Measurements from ENCODE around the gene AMBRA1.
"Not testable (repeated sequence)": the region's sequence is repeated elsewhere in the genome, so short reads cannot be mapped to it uniquely, and the experiment has no call there.

The AMBRA1 gene

GRCh38 chr11:46533396-46534100 lies 60.3 kb downstream of the AMBRA1 start:
- no peak for DNase-seq

DNA sequence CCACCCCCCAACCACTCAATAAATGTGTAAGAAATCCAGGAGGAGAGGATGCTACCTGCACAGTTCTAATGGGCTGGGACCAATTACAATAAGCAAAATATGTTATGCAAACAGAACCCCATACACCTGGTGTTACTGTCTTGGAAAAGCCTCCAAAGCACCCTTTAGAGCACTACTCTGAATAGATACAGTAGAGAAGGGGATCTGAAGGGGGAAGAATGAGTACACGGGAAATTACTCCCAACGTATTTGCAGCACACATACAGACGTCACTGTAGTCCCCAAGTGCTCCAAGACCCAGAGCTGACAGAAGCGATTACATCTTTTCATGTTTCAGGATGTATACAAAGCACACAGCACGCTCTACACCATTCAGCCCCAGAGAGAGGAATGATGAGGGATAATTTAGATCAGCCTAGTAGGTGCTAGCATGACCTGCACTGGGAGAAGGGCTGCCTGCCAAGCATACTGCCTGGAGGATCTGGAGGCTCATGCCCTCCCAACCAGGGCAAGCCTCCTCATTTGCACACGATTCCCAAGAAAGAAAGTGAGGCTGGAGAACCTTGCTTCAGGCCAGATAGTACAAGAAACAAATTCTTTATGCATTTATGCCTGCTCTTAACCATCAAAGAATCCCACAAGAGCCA lies 63.8 kb downstream of the AMBRA1 start:
- no peak for DNase-seq

DNA sequence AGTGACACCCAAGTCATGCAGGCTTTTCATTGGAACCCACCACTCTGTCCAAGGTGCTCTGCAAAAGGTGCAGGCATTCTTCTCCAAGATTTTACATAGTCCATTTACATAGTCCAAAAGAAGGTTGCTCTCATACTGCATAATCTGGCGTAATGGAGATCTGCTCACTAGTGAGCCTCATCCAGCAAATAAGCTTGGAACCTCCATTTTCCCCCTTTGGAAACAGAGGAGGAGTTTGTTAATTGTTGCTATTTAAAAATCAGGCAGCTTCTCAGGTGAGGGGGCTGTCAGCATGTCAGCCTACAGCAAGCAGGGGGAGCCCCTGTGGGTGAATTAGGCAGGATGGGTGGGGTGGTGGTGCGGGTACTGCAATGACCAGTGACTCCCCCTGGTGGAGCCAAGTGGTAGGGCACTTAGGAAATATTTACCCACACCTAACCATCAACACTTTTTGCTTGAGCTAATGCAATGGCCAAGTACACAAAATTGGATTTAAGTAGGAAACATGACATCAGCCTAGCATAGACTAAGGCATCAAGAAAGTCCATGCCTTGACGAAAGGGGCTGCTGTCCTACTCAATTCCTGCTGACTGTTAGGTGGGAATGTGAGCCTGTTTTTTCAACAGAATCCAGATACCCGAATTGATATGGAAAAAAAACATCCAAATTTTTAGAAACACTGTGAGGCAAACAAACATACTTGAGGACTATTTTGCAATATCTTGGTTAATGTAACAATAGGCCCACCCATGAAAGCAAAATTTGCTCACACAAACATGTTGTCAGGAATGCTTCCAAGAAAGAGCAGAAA lies 64.5 kb downstream of the AMBRA1 start:
- peak; percentile 74 for DNase-seq

GRCh38 chr11:46528445-46529094 lies 65.3 kb downstream of the AMBRA1 start:
- DNase-seq = no peak

DNA sequence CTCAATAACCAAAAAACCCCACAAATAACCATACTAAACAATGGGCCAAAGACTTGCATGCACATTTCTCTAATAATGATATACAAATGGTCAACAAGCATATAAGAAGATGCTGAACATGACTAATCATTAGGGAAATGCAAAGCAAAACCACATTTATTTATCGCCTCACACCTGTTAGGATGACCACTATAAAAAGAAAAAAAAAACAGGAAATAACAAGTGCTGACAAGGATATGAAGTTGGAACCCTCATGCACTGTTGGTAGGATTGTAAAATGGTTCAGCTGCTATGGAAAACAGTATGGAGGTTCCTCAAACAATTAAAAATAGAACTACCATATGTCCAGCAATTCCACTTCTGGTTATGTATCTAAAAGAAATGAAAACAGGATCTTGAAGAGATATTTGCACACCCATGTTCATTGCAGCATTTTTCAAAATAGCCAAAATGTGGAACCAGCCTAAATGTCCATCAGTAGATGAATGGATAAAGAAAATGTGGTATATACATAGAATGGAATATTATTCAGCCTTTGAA lies 66.2 kb downstream of the AMBRA1 start:
- no peak for DNase-seq

- DNase-seq = no peak
Measured at GRCh38 chr11:46526216-46527215, 67.3 kb downstream of the AMBRA1 start.

DNA sequence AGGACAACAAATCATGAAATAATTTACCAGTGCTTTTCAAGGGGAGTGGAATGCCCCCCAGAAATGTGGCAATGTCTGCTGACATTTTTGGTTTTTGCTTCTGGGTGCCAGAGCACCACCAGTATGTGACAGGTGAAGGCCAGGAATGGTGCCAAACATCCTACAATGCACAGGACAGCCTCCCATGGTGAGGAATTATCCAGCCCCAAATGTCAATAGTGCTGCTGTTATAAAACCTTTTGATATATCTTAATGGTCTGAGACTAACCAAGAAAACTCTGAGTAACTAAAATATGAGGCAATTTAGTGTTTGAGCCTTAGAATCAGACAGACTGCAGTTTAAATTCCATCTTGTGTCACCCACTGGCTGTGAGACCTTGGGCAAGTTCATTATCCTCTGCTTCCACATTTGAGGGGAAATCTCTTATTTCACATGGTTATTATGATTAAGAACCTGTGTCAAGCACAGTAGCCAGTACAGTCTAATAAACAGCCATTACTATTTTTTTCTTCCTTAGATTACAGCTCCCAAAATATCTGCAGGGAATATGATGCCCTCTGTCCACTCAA lies 69.5 kb downstream of the AMBRA1 start:
- DNase-seq = no peak

DNA sequence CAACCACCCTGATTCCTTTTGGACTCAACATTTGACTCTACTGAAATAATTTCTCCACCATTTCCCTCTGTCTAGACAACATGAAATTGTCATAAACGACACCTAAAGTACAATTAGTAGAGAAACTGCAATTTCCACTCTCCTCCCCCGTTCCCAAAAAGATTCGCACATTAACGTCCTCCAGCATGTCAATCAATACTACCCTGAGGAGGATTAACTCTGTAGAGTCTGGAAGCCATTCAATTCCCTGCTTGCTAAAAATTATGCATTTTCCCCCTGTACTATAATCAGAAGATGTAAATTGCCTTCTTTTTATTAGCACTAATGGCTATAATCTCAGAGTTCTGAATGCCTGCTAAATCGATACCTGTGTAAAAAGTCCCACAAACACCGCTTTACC lies 70.5 kb downstream of the AMBRA1 start:
- DNase-seq = no peak

- no peak for DNase-seq
Measured at GRCh38 chr11:46522682-46523281, 71.0 kb downstream of the AMBRA1 start.

DNA sequence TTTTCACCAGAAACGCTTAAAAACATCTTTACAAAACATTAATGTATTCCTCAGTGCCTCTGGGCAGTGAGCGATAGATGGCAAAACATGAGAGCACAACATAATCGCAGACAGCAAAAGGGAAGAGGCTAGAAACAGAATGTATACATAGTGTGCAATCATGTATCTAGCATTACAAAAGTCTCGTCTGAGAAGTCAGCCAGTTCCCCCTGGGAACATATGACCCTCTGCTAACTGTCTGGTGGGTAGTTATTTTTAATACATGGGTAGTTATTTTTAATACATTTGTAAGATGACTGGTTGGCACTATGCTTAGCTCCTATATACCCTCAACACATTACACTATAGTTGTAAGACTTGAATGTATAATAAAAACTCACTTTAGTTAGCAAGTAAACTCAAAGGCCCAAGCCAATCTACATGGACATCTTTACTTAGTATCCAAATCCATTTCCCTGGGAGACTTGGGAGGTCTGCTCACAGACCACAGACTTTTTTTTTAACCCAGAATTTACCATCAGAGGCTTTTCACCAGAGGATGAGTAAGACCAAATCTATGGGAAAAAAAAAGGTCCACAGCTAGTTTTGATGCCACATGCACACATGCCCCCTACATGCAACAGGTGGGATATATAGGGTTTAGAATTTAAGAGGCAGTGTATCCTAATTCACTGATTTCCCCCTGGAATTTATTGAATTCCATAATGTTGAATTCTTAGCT lies 71.7 kb downstream of the AMBRA1 start:
- no peak for DNase-seq

DNA sequence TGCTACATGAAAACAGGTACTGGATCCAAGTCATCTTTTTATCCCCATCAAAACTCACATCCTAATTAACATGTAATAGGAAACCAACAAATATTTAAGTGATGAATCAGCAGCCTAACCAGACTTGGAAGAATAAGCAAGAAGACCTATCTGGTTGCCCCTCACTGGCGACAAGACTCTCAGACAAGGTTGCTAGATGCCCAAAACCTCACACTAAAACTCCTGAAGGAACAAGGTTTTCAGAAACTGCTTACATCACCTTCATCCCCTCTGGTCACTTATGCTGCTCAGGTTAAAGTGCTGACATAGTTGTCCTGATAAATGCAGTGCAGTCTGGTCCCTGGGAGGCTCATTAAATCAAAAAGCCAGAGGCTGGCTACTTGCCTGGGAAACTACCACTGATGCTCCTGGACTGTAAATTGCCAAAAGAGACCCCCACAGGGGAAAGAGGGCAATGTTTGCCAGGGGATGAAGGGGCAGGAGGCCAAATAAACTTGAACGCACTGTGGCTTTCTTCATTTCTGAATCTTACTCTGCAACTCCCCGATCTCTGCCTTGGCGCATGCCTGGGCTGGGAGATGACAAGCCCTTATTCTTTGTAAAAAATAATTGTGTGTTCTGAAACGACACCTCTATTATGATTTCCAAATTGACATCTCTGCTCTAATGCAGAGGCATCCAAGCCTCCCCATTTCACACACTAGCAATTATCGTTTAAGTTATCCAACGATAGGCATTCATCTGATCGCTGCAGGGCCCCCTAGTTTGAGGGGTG lies 72.7 kb downstream of the AMBRA1 start:
- peak; percentile 71 for DNase-seq

DNA sequence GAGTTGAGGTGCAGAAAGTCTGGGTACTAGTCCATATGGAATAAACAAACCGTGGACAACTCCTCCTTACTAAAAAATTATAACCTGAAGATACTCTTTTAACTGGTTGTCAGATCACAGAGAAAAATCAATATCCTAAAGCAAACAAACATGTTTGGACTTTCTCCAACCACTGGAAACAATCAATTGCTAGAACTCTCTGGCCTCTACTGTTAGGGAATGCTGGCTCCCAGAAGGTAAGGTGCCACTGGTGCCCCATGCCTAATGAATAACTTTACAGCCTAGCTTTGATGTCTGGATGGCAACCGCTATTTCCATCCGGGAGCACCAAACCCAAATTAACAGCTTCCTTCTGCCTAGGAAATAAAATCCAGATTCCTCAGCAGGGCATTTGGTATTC lies 74.5 kb downstream of the AMBRA1 start:
- no peak for DNase-seq

GRCh38 chr11:46518928-46519327 lies 74.9 kb downstream of the AMBRA1 start:
- not testable (repeated sequence) for DNase-seq

DNA sequence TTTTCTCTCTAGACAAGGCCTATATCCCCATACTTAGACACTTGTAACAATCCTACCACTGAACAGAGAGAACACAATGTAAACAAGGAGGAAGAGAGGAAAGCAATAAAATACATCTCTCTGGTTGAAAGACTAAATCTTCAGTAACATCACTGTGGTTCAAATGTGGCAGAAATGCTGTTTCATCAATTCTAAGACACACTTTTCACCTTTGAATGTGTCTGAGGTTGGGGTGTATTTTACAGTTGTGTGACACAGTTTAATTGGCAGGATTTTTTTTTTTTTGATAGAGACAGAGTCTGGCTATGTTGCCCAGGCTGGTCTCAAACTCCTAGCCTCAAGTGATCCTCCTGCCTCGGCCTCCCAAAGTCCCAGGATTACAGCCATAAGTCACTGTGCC lies 79.5 kb downstream of the AMBRA1 start:
- no peak for DNase-seq

- DNase-seq = no peak
Measured at GRCh38 chr11:46513934-46514342, 79.9 kb downstream of the AMBRA1 start.

DNA sequence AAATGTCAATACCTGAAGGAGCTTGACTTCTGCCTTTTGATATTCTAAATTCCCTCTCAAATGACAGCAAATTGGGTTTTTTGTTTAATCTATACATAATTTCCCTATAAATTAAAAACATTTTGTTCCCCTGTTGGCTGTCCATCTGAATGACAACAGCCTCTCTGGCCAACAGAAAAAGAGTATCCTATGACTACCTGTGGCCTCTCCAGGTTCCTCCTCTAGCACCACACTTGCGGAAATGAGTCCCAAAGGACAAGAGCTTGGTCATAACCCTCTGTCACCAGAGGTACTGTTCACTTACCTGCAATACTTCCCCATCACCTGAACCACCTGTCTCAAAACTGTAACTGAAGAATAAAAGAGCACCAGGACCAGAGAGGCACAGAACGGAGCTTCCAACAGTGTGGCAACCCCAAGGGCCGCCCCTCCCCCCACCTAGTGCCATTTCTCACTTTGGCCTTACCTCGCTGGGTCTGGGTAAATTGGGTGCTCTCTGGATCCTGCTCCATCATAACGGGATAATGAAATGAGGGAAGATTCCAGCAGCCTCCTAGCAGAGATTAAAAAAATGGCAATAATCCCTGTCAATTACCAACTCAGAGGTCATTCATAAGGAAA lies 81.5 kb downstream of the AMBRA1 start:
- DNase-seq = no peak

DNA sequence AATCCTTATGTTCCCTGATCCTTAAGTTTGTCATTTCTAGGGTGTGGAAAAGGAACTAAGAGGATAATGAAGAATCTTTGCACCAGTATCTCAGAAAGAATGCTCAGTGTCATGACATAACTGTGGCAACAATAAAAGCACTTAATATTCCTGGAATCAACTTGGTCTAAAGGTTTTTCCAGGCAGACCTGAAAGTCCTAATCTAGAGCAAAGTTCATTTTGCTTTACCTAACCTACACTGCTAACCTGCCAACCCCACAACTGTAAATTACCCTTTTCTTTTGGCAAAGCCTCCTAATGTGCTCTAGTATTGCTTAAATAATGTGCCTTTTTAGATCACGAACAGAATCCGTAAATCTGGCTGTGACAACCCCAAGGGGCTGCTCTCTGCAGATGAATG lies 82.5 kb downstream of the AMBRA1 start:
- DNase-seq = no peak

GRCh38 chr11:46508360-46508759 lies 85.5 kb downstream of the AMBRA1 start:
- DNase-seq = no peak

GRCh38 chr11:46506483-46506791 lies 87.4 kb downstream of the AMBRA1 start:
- no peak for DNase-seq

All from islet precursor cell (in vitro differentiated cells).